Right lobe of liver (tissue), 4 donors: ENCODE data around the gene WDR19.

Source experiments
- CTCF ChIP-seq, 4 donors: fragments of 200-600 bp in 3 of 4; fragments of 450-650 bp in 1 of 4; IDR thresholded peaks; one replicate each; pipeline versions ENCODE4 v1.5.1 to v1.8.0; 2016 to 2022; ENCODE audit warnings: antibody characterized with exemption in 4 of 4, mild to moderate bottlenecking in 2 of 4
- POLR2A ChIP-seq: fragments of 450-650 bp; IDR thresholded peaks from one replicate; pipeline ENCODE4 v1.6.1; 2017; ENCODE audit warnings: antibody characterized with exemption, mild to moderate bottlenecking
- donor health status: DM: no; HTN: no; CAD: no.
- donor health status: DM: no; HTN: no; CAD: no.
- donor health status: DM: no; HTN: yes; CAD: no.

GRCh38 chr4:39169426-39169825 is 12.9 kb upstream of the WDR19 start:
- no peak for TF ChIP-seq CTCF (IDR thresholded peaks at IDR 0.05)
- no peak for TF ChIP-seq POLR2A
